Pancreas (tissue), 10 donors: ENCODE data around the gene SOAT1. TPM values are rescaled to one million over a fixed set of nuclear protein-coding genes. Genes with fewer than 3 reads are reported as not detected.

Experiments
- ATAC-seq, 4 donors: fragments of 200-7000 bp; cut with Tn5 transposase; one replicate each; pipeline versions ENCODE4 v1.8.0 to v1.9.1; 2020; ENCODE audit warnings: mild to moderate bottlenecking in 4 of 4, moderate library complexity in 4 of 4
- DNase-seq, 6 donors: peaks; one replicate each; pipeline ENCODE4 v3.0.0-alpha.2; 2020
- FAIRE-seq: peaks from 2 replicates; lab custom pipeline; 2012; peaks lifted over from hg19 to GRCh38; lab: Jason Lieb, UNC
- H3K27ac ChIP-seq, 4 donors: fragments of 200-600 bp; sonication (generic); 1 replicate in 3 of 4; 2 replicates in 1 of 4; pipeline versions ENCODE4 v1.5.0 to v1.8.0; 2020
- H3K27me3 ChIP-seq, 4 donors: fragments of 200-600 bp; one replicate each; pipeline ENCODE4 v1.8.0; 2021
- H3K36me3 ChIP-seq, 3 donors: fragments of 200-600 bp; sonication (generic) in 1 of 3; one replicate each; pipeline versions ENCODE4 v1.5.0 to v1.8.0; 2020 to 2021
- H3K4me1 ChIP-seq, 3 donors: fragments of 200-600 bp; one replicate each; pipeline ENCODE4 v1.8.0; 2021
- H3K4me3 ChIP-seq, 4 donors: fragments of 200-600 bp; sonication (generic) in 2 of 4; one replicate each; pipeline versions ENCODE4 v1.5.0 to v1.8.0; 2020 to 2021
- H3K9me3 ChIP-seq, 4 donors: fragments of 200-600 bp; one replicate each; pipeline ENCODE4 v1.8.0; 2021
- CTCF ChIP-seq, 4 donors: fragments of 200-600 bp; sonication (generic) in 3 of 4; IDR thresholded peaks; one replicate each; pipeline versions ENCODE4 v1.5.0 to v1.8.0; 2021; ENCODE audit warnings: antibody characterized with exemption in 4 of 4
- WGBS, 2 donors: extraction: QIAGEN DNeasy Blood & Tissue Kit; methylation state at CpG; one replicate each; pipeline ENCODE4 v1.1.7; 2013; 5-methylcytosine and 5-hydroxymethylcytosine counted together
- intact Hi-C, 3 donors: fragments of 100-400 bp; cut with DNase I; formaldehyde crosslinking; loops; one replicate each; pipeline versions ENCODE4 v1.11.1 to v1.14.2; 2022
- polyA plus RNA-seq, 2 donors: library from polyadenylated mRNA; stranded (reverse); fragments of 200-250 nt; gene quantifications; one replicate each; pipeline ENCODE4 v1.2.3, GENCODE V29; 2013
- total RNA-seq, 6 donors: library from RNA; stranded (reverse); fragmentation: NEBNext Ultra II Directional in 4 of 6; extraction: Animal tissue kit (Norgen Biotek cat#: 25700) in 4 of 6; gene quantifications; one replicate each; pipeline versions ENCODE4 v1.2.1 to v1.2.4, GENCODE V29; 2021 to 2023
- donor health status: healthy with polysubstance abuse.
- donor health status: DM: no; HTN: no; CAD: no; lungs with moderate emphysema.
- donor health status: DM: no; HTN: no; CAD: no.
- donor health status: control.
- donor health status: control.
- donor health status: Bipolar disorder and iron deficiency.
- donor health status: DM: yes; HTN: yes; CAD: no.
- donor health status: DM: no; HTN: no; CAD: no.
- donor health status: DM: no; HTN: no; CAD: no.
- donor health status: DM: yes; HTN: yes; CAD: no.

The SOAT1 gene
- total and polyA plus RNA-seq, 8 donors, result 6.8 to 66.8 (median 36.4) TPM

GRCh38 chr1:179295164-179295755 lies 1.7 kb downstream of the SOAT1 start:
- Histone ChIP-seq H3K27ac (peak overlapping the region in 3 of 4 donors; percentile 86 to 90 (median 87)), H3K27me3 (no peaks in the 10 kb centered on the region), H3K4me3 (peak overlapping the region in 3 of 4 donors; percentile 56 to 72 (median 71)), H3K36me3 (no peaks in the 10 kb centered on the region), H3K9me3 (no peaks in the 10 kb centered on the region), H3K4me1 (peaks cover 0 to 28% (median 0%) of the 10 kb centered on the region in 3 donors)
- no peak for TF ChIP-seq CTCF (IDR thresholded peaks at IDR 0.05)
- DNase-seq (no peak), FAIRE-seq (no peak), ATAC-seq (no peak)
- intact Hi-C loops, result loop anchor here in 1 of 3 donors (10.0 kb wide), 1 partner anchor 70 kb away; the partner anchor contains the start of gene AXDND1
- WGBS, 2 donors, result 67 to 73% methylated on average over 2 of the region's 2 CpGs

GRCh38 chr1:179296356-179297104 lies 2.9 kb downstream of the SOAT1 start:
- no peak for TF ChIP-seq CTCF (IDR thresholded peaks at IDR 0.05)
- WGBS, 2 donors, result 50 to 63% methylated on average over 4 of the region's 4 CpGs
- DNase-seq (no peak), ATAC-seq (no peak), FAIRE-seq (no peak)
- intact Hi-C loops, result loop anchor here in 1 of 3 donors (10.0 kb wide), 1 partner anchor 68 kb away; the partner anchor contains the start of gene AXDND1
- Histone ChIP-seq H3K27ac (peak overlapping the region in 2 of 4 donors; percentile 1 to 86), H3K4me3 (peak overlapping the region in 2 of 4 donors; percentile 6 to 15), H3K4me1 (peaks cover 0 to 32% (median 0%) of the 10 kb centered on the region in 3 donors), H3K27me3 (no peaks in the 10 kb centered on the region), H3K36me3 (no peaks in the 10 kb centered on the region), H3K9me3 (no peaks in the 10 kb centered on the region)

GRCh38 chr1:179297105-179297378 lies 3.4 kb downstream of the SOAT1 start:
- DNase-seq, result no peak
- no peak for FAIRE-seq
- peaks cover 0 to 32% (median 0%) of the 10 kb centered on the region in 3 donors for H3K4me1 ChIP-seq
- H3K27ac ChIP-seq, result no peak overlapping the region
- no peaks in the 10 kb centered on the region for H3K9me3 ChIP-seq
- no peaks in the 10 kb centered on the region for H3K27me3 ChIP-seq
- intact Hi-C loops, result loop anchor here in 1 of 3 donors (10.0 kb wide), 1 partner anchor 68 kb away; the partner anchor contains the start of gene AXDND1
- H3K4me3 ChIP-seq, result peak overlapping the region in 1 of 4 donors; percentile 15
- ATAC-seq, result no peak
- no peak for TF ChIP-seq CTCF (IDR thresholded peaks at IDR 0.05)
- no peaks in the 10 kb centered on the region for H3K36me3 ChIP-seq
- WGBS, 2 donors, result 58 to 66% methylated on average over 3 of the region's 3 CpGs

- FAIRE-seq (no peak), DNase-seq (no peak), ATAC-seq (no peak)
- TF ChIP-seq CTCF (IDR thresholded peaks at IDR 0.05), result no peak
- intact Hi-C loops, result loop anchor here in 1 of 3 donors (10.0 kb wide), 1 partner anchor 66 kb away; the partner anchor contains the start of gene AXDND1
- Histone ChIP-seq H3K27ac (no peak overlapping the region), H3K27me3 (no peaks in the 10 kb centered on the region), H3K36me3 (no peaks in the 10 kb centered on the region), H3K9me3 (no peaks in the 10 kb centered on the region), H3K4me1 (peaks cover 0 to 33% (median 0%) of the 10 kb centered on the region in 3 donors), H3K4me3 (no peak overlapping the region)
- WGBS, 2 donors, result 84 to 85% methylated on average over 3 of the region's 3 CpGs
These were observed 5.4 kb downstream of the SOAT1 start for GRCh38 chr1:179298952-179299351.
